Stimulated activated CD8-positive, alpha-beta memory T cell treated with anti-CD3 and anti-CD28 coated beads, Interleukin-15, amount 100 ng/mL, for 1 hour (primary cell): Measurements from ENCODE around the gene GAL3ST3.
"Not testable (repeated sequence)": the region's sequence is repeated elsewhere in the genome, so short reads cannot be mapped to it uniquely, and the experiment has no call there.

Experiments
- DNase-seq: peaks from one replicate; pipeline ENCODE4 v3.0.0-alpha.2; 2020; ENCODE audit warnings: low read depth

The GAL3ST3 gene

GRCh38 chr11:66012946-66013761 lies 35.8 kb downstream of the GAL3ST3 start:
- no peak for DNase-seq

- no peak for DNase-seq
Measured at GRCh38 chr11:66012371-66012945, 36.5 kb downstream of the GAL3ST3 start.

DNA sequence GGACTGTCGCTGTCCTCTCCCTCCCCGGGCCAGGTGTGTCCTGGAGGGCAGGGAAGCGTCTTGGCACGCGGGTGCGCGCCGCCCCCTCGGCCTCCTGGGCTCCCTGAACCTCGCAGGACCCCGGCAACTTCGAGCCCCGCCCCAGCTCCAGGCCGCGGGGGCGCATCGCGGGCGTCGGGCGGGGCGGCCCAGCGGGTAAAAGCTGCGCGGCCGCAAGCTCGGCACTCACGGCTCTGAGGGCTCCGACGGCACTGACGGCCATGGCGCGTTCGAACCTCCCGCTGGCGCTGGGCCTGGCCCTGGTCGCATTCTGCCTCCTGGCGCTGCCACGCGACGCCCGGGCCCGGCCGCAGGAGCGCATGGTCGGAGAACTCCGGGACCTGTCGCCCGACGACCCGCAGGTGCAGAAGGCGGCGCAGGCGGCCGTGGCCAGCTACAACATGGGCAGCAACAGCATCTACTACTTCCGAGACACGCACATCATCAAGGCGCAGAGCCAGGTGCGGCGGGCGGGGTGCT lies 37.1 kb downstream of the GAL3ST3 start, which contains the start of gene CST6:
TSS of gene CST6 (plus strand) at position 224 of the 519 bp plus-strand sequence. CDS start at position 261, 37 bp downstream.
- no peak for DNase-seq

GRCh38 chr11:66011239-66011784 lies 37.6 kb downstream of the GAL3ST3 start:
- no peak for DNase-seq

DNA sequence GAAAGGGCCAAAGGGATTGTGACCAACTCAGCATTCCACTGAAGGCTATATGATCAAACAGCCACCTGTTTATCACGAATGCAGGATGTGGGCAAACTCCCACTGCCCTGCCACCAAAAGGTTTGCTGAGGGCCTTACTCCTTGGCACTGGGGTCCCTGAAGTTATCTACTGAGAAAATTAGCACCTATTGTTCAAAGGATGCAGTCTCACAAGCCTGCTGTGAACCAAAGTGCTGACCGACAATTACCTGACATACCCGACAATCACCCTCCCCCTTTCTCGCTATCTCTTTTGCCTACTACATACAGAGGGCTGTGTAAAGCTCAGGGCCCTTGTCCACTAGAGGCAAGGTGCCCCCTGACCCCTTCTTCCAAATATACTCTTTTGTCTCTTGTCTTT lies 38.9 kb downstream of the GAL3ST3 start:
- DNase-seq, result not testable (repeated sequence)

GRCh38 chr11:66008468-66009101 lies 40.4 kb downstream of the GAL3ST3 start:
- DNase-seq, result no peak

GRCh38 chr11:66008095-66008467 lies 40.9 kb downstream of the GAL3ST3 start:
- DNase-seq, result no peak

DNA sequence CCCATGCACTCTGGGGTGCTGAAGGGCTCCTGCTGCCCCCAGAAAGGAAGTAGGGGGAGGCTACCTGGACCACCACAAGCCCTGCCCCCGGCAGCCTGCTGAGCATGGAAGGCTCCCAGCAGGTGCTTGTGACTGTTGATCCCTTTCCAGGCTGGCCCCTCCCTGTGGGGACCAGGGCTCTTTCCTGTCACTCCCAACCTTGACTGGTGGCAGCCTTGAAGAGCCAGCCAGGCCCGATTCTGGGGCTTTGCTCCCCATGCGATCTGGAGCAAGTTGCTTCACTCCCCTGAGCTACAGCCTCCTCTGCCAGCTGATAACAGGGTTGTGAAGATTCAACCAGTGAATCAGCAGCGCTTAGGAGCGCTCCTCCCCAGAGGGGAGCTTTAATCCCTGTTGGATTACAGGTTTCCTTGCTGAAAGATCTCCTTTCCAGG lies 41.7 kb downstream of the GAL3ST3 start:
- DNase-seq, result no peak

DNA sequence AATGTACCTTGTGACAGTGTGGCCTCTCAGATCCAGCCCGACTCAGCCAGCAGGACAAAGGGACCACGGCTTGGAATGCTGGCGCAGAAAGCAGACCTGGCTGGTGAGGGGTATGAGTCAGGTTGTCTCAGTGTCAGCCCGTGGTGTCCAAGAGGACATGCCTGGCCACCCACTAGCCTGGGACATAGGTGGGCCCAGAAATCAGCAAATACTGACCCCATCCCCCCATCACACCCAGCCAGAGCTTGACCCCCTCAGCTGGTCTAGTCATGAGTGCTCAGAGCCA lies 42.1 kb downstream of the GAL3ST3 start:
- no peak for DNase-seq

DNA sequence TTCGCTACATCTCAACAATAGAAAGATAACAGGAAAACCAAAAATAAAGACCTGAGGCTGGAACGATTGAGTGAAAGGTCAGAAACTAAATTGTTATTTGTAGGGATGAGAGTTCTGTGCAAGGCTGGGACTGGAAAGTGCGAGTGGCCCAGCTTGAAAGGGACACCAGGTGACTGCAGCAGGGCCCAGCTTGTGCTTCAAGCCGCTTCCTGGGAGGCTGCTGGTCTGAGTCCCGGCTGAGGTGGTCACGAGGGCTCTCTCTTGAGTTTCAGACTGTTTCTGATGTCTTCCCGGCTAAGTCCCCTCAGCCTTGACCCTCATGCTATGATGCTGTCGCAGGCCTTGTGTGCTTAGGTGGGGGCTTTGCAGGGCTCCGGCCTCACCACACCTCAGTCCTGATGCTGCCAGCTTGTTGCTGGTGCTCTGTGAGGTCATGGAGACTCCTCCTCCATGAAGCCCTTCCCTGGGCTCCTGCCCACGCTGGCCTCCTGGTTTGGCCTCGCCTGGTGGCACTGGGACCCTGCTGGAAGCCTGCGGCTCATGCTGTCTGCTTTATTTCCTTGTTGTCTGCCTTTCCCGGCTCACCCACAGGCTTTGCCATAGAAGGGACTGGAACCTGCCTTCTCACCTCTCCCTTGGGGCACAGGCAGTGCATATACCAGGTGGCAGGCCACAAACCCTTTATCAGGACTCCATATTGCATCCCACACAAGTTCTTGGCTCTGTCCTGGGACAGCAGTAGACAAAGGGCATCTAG lies 42.6 kb downstream of the GAL3ST3 start:
- DNase-seq, result no peak

DNA sequence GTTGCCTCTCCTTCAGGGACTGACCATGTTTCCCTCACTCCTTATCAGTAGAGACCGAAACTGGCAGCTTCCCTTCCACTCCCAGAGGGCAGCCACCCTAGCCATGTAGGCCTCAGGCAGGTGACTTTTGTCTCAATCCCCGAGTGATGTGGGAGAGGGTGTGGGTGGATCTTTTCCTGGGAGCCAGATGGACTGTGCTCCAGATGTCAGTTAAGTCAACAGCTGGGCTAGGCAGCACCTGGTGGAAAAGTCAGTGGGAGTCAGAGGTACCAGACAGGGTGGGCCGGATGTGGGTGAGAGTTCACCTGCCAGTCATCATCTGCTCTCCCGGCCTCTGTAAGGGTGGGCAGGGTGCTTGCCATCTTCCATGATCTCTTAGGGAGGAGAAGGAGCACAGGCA lies 44.8 kb downstream of the GAL3ST3 start:
- DNase-seq, result no peak

- DNase-seq, result no peak
Measured at GRCh38 chr11:66003291-66003690, 45.7 kb downstream of the GAL3ST3 start.

- DNase-seq, result no peak
Measured at GRCh38 chr11:66002648-66003225, 46.2 kb downstream of the GAL3ST3 start.

GRCh38 chr11:66001942-66002647 lies 46.9 kb downstream of the GAL3ST3 start, which contains the start of the genes BANF1 and EIF1AD:
Gene BANF1, plus strand, starts transcription at chr11:66002503. Its CDS starts 748 bp downstream, at chr11:66003251.
Gene EIF1AD, minus strand, starts transcription at chr11:66002157. Its CDS starts 1,768 bp downstream, at chr11:66000389.
- peak; percentile 84 for DNase-seq

DNA sequence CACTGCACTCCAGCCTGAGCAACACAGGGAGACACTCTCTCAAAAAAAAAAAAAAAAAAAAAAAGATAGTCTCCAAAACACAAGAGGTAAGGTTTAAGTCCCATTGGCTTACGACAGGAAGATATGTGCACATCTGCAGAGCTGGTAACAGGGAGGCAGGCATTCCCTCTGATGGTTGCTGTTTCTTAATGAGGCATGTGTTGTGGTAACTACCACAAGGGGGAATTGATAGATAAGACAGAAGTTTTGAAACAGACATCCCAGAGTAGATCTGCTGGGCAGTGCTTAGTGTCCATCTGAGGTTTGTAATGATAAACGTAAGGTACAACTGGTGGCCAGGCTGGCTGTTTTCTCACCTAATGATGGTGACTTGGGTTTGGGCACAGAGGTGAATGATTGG lies 51.7 kb downstream of the GAL3ST3 start:
- DNase-seq, result no peak

DNA sequence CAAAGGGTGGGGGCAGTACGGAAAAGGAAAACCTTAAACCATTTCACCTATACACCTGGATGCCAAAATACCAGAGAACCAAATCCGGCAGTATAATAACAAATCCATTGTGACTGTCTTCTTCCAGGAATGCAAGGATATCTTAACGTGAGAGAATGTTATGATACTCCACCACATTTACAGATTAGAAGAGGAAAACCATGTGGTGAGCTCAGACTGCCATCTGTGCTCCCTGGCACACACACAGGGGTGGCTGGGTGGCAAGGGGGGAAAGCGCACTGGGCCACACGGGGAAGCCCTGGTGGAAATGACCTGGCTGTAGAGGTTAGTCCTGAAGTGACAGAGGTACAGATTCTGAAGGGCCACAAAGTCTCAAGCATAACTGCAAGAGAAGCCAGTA lies 56.9 kb downstream of the GAL3ST3 start:
- no peak for DNase-seq
